ENCODE measurements around the gene HDAC4.

HDAC4 gene

DNA sequence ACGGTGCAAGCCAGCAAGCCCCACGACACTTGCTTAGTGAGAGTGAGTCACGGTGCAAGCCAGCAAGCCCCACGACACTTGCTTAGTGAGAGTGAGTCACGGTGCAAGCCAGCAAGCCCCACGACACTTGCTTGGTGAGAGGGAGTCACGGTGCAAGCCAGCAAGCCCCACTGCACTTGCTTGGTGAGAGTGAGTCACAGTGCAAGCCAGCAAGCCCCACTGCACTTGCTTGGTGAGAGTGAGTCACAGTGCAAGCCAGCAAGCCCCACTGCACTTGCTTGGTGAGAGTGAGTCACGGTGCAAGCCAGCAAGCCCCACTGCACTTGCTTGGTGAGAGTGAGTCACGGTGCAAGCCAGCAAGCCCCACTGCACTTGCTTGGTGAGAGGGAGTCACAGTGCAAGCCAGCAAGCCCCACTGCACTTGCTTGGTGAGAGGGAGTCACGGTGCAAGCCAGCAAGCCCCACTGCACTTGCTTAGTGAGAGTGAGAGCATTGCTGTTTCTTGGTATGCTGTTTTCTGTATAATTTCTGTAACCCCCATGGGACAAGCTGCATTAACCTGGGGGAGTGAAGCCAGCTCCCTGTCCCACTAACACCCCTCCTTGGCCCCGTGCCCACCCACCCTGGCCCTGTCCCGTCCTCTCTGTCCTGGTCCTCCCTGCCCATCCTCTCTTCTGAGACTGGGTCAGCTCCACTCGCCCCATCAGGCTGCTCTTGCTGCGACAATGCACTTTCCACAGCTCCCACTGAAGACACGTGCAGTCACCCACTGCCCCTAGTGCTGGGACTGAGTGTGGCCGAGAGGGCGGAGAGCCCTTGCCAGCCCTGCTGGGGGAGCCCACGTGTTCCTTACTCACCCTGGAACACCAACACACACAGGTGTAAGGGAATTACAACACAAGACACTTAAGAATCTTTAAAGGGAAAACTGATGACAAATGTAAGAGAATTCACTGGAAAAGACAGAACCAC, 331.2 kb downstream of the HDAC4 start:
- peak in 1 of 2 donors; percentile 22 for DNase-seq

DNA sequence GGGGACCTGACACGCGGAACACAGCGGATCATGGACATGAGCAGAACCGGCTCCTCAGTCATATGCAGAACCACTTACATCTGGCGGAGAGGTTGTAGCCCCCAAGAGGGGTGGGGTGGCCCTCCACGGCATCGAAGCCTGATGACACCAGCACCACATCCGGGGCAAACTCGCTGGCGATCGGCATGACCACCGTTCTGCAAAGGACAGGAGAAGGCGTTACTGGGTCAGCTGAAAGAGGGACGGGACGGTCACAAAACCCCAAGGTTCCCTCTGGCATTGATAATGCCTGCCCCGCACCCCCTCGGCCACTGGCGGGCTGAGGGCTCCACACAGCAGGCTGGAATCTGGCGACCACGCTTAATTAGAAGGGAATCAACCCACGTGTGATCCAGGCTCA, 332.4 kb downstream of the HDAC4 start:
- DNase-seq, result no peak

GRCh38 chr2:239067196-239067865, 333.5 kb downstream of the HDAC4 start:
- no peak for DNase-seq

DNA sequence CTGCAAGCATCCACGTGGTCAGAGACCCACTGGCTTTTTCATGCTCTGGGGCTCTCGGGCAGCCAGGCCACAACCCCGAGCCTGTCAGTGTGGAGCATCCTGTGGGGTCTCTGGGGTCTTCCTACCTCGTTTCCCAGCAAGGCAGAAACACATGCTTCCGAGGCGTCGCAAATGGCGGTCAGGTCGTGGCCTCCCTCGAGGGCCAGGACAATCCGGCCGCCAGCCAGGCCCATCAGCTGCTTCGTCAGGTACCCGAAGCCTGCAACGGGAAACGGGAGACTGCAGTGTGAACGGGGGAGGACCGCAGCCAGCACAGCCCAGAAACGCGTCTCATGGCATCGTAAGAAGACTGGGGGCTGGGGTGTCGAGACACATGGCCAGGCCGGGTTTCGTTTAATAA, 334.2 kb downstream of the HDAC4 start:
- DNase-seq, result no peak

GRCh38 chr2:239065962-239066361, 334.9 kb downstream of the HDAC4 start:
- DNase-seq, result no peak

GRCh38 chr2:239065537-239065936, 335.3 kb downstream of the HDAC4 start:
- no peak for DNase-seq

- DNase-seq, result no peak
These were observed 335.9 kb downstream of the HDAC4 start for GRCh38 chr2:239064891-239065290.

GRCh38 chr2:239064253-239064652, 336.6 kb downstream of the HDAC4 start:
- DNase-seq, result no peak

DNA sequence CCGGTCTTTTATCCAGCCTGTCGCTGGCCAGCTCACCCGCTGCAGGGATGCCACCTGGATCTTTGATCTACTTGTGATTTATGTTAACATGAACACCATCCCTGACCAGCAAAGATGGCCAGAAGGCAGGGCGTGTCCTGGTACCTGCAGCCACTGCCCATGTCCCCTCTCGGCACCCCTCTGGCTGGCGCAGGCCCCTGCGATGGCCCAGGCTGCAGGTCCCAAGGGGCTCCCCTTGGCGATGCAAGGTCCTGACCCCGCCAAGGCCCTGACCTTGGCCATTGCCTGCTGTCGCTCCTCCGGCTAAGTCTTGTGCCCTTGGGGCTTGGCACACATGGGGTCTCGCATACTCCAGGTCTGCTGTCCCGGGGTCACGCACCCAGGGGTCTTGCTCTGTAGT, 338.1 kb downstream of the HDAC4 start:
- no peak for DNase-seq

GRCh38 chr2:239061824-239062570, 338.8 kb downstream of the HDAC4 start:
- DNase-seq, result no peak

GRCh38 chr2:239061121-239061666, 339.6 kb downstream of the HDAC4 start:
- no peak for DNase-seq

GRCh38 chr2:239060676-239061075, 340.1 kb downstream of the HDAC4 start:
- DNase-seq, result no peak

DNA sequence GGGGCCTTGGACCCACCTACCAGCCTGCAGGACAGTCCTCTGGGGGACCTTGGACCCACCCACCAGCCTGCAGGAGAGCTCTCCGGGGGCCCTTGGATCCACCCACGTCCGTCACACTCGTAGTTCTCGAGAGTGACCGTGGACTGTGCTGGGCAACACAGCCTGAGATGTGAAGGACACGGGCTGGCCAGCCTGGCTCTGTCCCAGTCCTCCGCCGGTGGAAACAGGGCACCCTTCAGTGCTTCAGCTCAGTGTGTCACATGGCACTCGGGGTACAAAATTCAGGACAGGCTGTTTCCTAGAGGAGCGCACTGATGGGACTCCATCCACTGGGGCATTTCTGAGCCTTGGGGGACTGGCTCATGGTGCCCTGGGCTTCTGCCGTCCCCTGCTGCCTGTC, 341.0 kb downstream of the HDAC4 start:
- DNase-seq, result no peak

- DNase-seq, result no peak
These were observed 342.1 kb downstream of the HDAC4 start for GRCh38 chr2:239058766-239059165.

- no peak for DNase-seq
These were observed 343.3 kb downstream of the HDAC4 start for GRCh38 chr2:239057533-239057932.

DNA sequence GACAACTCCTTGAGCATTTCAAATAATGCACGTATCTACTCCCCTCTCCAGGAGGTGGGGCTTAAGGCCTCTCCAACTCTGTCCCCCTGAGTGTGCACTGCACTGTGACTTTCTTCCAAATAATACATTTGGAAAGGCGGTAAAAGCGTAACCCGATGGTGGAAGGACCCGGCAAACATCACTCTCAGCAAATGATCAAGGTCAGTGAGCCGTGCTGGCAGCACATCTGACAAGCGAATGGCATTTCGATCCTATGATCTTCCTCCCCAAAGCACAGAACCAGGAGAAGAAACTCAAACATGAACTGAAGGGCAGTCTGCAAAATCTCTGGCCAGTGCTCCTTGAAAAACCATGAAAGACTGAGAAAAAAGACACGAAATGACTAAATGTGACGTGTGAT, 344.2 kb downstream of the HDAC4 start:
- no peak for DNase-seq

DNA sequence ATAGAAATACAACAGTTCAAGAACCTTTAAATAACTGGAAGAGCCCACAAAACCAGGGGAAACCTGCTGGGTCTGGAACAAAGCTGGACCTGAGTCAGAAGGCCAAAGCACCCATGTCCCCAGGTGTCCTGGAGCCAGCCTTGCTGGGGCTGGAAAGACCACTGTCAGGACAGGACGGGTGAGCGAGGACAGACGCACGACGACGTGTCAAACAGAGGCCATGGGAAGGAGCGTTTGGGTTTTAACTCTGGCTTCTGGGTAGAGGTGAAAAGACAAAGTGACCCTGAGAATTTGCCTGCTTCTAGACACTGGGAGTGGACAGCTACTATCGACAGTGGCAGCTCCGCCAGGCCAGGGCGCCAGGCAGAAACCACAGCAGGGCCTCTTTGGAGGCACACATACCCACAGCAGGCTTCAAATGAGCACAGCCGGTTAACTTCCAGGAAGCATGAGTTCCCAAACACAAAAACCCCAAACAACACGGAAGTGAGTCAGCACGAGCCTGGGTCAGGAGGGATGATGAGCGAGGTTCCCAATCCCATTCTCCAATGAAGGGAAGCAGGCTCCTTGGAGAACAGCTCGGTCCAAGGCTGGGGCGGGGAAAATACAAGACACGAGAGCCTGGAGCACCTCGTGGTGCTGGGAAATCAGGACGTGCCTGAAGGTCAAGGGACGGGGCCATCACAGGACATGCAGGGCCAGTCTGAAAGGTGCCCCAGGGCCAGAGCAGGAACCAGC, 344.9 kb downstream of the HDAC4 start:
- no peak for DNase-seq

GRCh38 chr2:239054921-239055320, 345.9 kb downstream of the HDAC4 start:
- no peak for DNase-seq

GRCh38 chr2:239053801-239054503, 346.9 kb downstream of the HDAC4 start:
- no peak for DNase-seq

GRCh38 chr2:239052798-239053665, 347.8 kb downstream of the HDAC4 start:
- DNase-seq, result no peak

Measured in stimulated activated CD4-positive, alpha-beta T cell treated with anti-CD3 and anti-CD28 coated beads, Interleukin-2, amount 100 ng/mL, for 24 hours (primary cell).